ENCODE results near the gene COL9A2. TPM values are rescaled to one million over a fixed set of nuclear protein-coding genes. Genes with fewer than 3 reads are reported as not detected.

The COL9A2 gene
- total RNA-seq, 1 donor from 2014 or later = under 0.01 TPM

GRCh38 chr1:40303051-40303771, 13.9 kb downstream of the COL9A2 start:
- FAIRE-seq (no peak), DNase-seq (ENCODE audit: low read depth) (no peak)
- H3K4me3 ChIP-seq (ENCODE audit: low read depth, low read length) = no peak overlapping the region
- no peaks in the 10 kb centered on the region for H3K27me3 ChIP-seq (ENCODE audit: control insufficient read depth, insufficient read depth, low read length)
- H3K36me3 ChIP-seq (ENCODE audit: control insufficient read depth, insufficient read depth, low read length) = no peaks in the 10 kb centered on the region
- TF ChIP-seq CTCF (IDR thresholded peaks at IDR 0.05; ENCODE audit: insufficient read depth, low read length, severe bottlenecking) = no peak

- no peak for FAIRE-seq
- H3K27me3 ChIP-seq (ENCODE audit: control insufficient read depth, insufficient read depth, low read length) = no peaks in the 10 kb centered on the region
- DNase-seq (ENCODE audit: low read depth) = no peak
Observed at GRCh38 chr1:40302475-40302874, 14.6 kb downstream of the COL9A2 start.

GRCh38 chr1:40301541-40302299, 15.4 kb downstream of the COL9A2 start:
- TF ChIP-seq CTCF (IDR thresholded peaks at IDR 0.05; ENCODE audit: insufficient read depth, low read length, severe bottlenecking) = no peak
- Histone ChIP-seq H3K4me3 (ENCODE audit: low read depth, low read length) (no peak overlapping the region), H3K27me3 (ENCODE audit: control insufficient read depth, insufficient read depth, low read length) (no peaks in the 10 kb centered on the region), H3K36me3 (ENCODE audit: control insufficient read depth, insufficient read depth, low read length) (no peaks in the 10 kb centered on the region)
- FAIRE-seq (no peak), DNase-seq (ENCODE audit: low read depth) (no peak)

More at GRCh38 chr1:40302475-40302874, 14.6 kb downstream of the COL9A2 start:
- H3K36me3 ChIP-seq (ENCODE audit: control insufficient read depth, insufficient read depth, low read length) = no peaks in the 10 kb centered on the region
- no peak for TF ChIP-seq CTCF (IDR thresholded peaks at IDR 0.05; ENCODE audit: insufficient read depth, low read length, severe bottlenecking)
- no peak overlapping the region for H3K4me3 ChIP-seq (ENCODE audit: low read depth, low read length)

- FAIRE-seq (no peak), DNase-seq (ENCODE audit: low read depth) (no peak)
- no peak for TF ChIP-seq CTCF (IDR thresholded peaks at IDR 0.05; ENCODE audit: insufficient read depth, low read length, severe bottlenecking)
- no peaks in the 10 kb centered on the region for H3K27me3 ChIP-seq (ENCODE audit: control insufficient read depth, insufficient read depth, low read length)
- no peaks in the 10 kb centered on the region for H3K36me3 ChIP-seq (ENCODE audit: control insufficient read depth, insufficient read depth, low read length)
- no peak overlapping the region for H3K4me3 ChIP-seq (ENCODE audit: low read depth, low read length)
Observed at GRCh38 chr1:40301066-40301465, 16.0 kb downstream of the COL9A2 start.

- no peak for DNase-seq (ENCODE audit: low read depth)
Observed at GRCh38 chr1:40300651-40301050, 16.4 kb downstream of the COL9A2 start.

More at GRCh38 chr1:40300651-40301050, 16.4 kb downstream of the COL9A2 start:
- Histone ChIP-seq H3K36me3 (ENCODE audit: control insufficient read depth, insufficient read depth, low read length) (no peaks in the 10 kb centered on the region), H3K27me3 (ENCODE audit: control insufficient read depth, insufficient read depth, low read length) (no peaks in the 10 kb centered on the region), H3K4me3 (ENCODE audit: low read depth, low read length) (no peak overlapping the region)
- no peak for FAIRE-seq
- TF ChIP-seq CTCF (IDR thresholded peaks at IDR 0.05; ENCODE audit: insufficient read depth, low read length, severe bottlenecking) = no peak

Measured in bronchial epithelial cell (primary cell).